ENCODE results near the gene SLC25A27. TPM values are rescaled to one million over a fixed set of nuclear protein-coding genes. Genes with fewer than 3 reads are reported as not detected.

The SLC25A27 gene
- total and polyA plus RNA-seq, 2 experiments from 2014 or later = 8.5 to 16.2 TPM

DNA sequence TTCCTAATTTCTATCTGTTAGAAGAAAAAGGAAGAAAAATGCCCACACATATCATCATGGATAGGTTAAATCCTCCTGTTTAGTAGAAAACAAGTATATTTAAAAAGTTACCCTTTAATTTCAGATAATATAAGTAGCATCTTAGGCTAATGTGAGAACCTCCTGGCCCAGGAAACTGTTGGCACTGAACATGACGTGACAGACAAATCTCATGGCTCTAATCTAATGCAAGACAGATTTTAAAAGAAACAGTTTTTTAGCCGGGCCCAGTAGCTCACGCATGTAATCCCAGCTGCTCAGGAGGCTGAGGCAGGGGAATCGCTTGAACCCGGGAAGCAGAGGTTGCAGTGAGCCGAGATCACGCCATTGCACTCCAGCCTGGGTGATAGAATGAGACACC is 23.1 kb upstream of the SLC25A27 start:
- Histone ChIP-seq H3K27me3 (ENCODE audit: insufficient read depth) (no peaks in the 10 kb centered on the region), H3K4me3 (no peak overlapping the region), H3F3A (replicated peaks; ENCODE audit: low read depth) (no peaks in the 10 kb centered on the region), H2AFZ (no peak overlapping the region), H3K9me2 (ENCODE audit: insufficient read depth) (no peaks in the 10 kb centered on the region), H3K27ac (ENCODE audit: low read depth) (no peak overlapping the region), H4K20me1 (replicated peaks; ENCODE audit: insufficient read depth) (no peaks in the 10 kb centered on the region), H3K4me1 (ENCODE audit: insufficient read depth) (no peaks in the 10 kb centered on the region), H3K36me3 (ENCODE audit: insufficient read depth) (no peaks in the 10 kb centered on the region), H3K4me2 (no peak overlapping the region), H3K79me2 (replicated peaks; ENCODE audit: insufficient read depth) (no peaks in the 10 kb centered on the region)
- Mint-ChIP-seq H3K36me3 (ENCODE audit: low read depth) (no peaks in the 10 kb centered on the region), H3K27me3 (ENCODE audit: insufficient read depth, low read depth, poor library complexity) (no peaks in the 10 kb centered on the region), H3K4me1 (peaks cover 3% of the 10 kb centered on the region), H3K9me3 (no peaks in the 10 kb centered on the region; the same call in 2 of the 3 replicates), H3K27ac (no peak overlapping the region), H3K4me3 (no peak overlapping the region)
- DNase-seq (ENCODE audit: low spot score) (no peak), ATAC-seq (no peak)
- TF ChIP-seq NANOG (IDR thresholded peaks at IDR 0.05; ENCODE audit: borderline replicate concordance) (no peak), EZH2phosphoT487 (IDR thresholded peaks at IDR 0.05; ENCODE audit: unreplicated experiment) (no peak), ZNF331 (CRISPR knock-in tag; IDR thresholded peaks at IDR 0.05; ENCODE audit: low read depth) (no peak), EZH2 (IDR thresholded peaks at IDR 0.05; ENCODE audit: low read depth, unreplicated experiment) (no peak), POLR2AphosphoS5 (IDR thresholded peaks at IDR 0.05; ENCODE audit: low read depth) (no peak), ZNF114 (CRISPR knock-in tag; IDR thresholded peaks at IDR 0.05) (no peak), STAT1 (IDR thresholded peaks at IDR 0.05; ENCODE audit: unreplicated experiment) (no peak), JUNB (IDR thresholded peaks at IDR 0.05; ENCODE audit: unreplicated experiment) (no peak), CREB1 (CRISPR knock-in tag; IDR thresholded peaks at IDR 0.05; ENCODE audit: low read depth) (no peak)
- TF ChIP-seq, protein P1, sequence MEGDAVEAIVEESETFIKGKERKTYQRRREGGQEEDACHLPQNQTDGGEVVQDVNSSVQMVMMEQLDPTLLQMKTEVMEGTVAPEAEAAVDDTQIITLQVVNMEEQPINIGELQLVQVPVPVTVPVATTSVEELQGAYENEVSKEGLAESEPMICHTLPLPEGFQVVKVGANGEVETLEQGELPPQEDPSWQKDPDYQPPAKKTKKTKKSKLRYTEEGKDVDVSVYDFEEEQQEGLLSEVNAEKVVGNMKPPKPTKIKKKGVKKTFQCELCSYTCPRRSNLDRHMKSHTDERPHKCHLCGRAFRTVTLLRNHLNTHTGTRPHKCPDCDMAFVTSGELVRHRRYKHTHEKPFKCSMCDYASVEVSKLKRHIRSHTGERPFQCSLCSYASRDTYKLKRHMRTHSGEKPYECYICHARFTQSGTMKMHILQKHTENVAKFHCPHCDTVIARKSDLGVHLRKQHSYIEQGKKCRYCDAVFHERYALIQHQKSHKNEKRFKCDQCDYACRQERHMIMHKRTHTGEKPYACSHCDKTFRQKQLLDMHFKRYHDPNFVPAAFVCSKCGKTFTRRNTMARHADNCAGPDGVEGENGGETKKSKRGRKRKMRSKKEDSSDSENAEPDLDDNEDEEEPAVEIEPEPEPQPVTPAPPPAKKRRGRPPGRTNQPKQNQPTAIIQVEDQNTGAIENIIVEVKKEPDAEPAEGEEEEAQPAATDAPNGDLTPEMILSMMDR (conservative IDR thresholded peaks at IDR 0.05; ENCODE audit: low read depth in 2 of 2) = no peak
- TF ChIP-seq, protein P2, sequence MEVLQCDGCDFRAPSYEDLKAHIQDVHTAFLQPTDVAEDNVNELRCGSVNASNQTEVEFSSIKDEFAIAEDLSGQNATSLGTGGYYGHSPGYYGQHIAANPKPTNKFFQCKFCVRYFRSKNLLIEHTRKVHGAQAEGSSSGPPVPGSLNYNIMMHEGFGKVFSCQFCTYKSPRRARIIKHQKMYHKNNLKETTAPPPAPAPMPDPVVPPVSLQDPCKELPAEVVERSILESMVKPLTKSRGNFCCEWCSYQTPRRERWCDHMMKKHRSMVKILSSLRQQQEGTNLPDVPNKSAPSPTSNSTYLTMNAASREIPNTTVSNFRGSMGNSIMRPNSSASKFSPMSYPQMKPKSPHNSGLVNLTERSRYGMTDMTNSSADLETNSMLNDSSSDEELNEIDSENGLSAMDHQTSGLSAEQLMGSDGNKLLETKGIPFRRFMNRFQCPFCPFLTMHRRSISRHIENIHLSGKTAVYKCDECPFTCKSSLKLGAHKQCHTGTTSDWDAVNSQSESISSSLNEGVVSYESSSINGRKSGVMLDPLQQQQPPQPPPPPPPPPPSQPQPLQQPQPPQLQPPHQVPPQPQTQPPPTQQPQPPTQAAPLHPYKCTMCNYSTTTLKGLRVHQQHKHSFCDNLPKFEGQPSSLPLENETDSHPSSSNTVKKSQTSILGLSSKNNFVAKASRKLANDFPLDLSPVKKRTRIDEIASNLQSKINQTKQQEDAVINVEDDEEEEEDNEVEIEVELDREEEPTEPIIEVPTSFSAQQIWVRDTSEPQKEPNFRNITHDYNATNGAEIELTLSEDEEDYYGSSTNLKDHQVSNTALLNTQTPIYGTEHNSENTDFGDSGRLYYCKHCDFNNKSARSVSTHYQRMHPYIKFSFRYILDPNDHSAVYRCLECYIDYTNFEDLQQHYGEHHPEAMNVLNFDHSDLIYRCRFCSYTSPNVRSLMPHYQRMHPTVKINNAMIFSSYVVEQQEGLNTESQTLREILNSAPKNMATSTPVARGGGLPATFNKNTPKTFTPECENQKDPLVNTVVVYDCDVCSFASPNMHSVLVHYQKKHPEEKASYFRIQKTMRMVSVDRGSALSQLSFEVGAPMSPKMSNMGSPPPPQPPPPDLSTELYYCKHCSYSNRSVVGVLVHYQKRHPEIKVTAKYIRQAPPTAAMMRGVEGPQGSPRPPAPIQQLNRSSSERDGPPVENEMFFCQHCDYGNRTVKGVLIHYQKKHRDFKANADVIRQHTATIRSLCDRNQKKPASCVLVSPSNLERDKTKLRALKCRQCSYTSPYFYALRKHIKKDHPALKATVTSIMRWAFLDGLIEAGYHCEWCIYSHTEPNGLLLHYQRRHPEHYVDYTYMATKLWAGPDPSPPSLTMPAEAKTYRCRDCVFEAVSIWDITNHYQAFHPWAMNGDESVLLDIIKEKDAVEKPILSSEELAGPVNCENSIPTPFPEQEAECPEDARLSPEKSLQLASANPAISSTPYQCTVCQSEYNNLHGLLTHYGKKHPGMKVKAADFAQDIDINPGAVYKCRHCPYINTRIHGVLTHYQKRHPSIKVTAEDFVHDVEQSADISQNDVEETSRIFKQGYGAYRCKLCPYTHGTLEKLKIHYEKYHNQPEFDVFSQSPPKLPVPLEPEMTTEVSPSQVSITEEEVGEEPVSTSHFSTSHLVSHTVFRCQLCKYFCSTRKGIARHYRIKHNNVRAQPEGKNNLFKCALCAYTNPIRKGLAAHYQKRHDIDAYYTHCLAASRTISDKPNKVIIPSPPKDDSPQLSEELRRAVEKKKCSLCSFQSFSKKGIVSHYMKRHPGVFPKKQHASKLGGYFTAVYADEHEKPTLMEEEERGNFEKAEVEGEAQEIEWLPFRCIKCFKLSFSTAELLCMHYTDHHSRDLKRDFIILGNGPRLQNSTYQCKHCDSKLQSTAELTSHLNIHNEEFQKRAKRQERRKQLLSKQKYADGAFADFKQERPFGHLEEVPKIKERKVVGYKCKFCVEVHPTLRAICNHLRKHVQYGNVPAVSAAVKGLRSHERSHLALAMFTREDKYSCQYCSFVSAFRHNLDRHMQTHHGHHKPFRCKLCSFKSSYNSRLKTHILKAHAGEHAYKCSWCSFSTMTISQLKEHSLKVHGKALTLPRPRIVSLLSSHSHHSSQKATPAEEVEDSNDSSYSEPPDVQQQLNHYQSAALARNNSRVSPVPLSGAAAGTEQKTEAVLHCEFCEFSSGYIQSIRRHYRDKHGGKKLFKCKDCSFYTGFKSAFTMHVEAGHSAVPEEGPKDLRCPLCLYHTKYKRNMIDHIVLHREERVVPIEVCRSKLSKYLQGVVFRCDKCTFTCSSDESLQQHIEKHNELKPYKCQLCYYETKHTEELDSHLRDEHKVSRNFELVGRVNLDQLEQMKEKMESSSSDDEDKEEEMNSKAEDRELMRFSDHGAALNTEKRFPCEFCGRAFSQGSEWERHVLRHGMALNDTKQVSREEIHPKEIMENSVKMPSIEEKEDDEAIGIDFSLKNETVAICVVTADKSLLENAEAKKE (CRISPR knock-in tag; IDR thresholded peaks at IDR 0.05) = no peak
- TF ChIP-seq, protein P3, sequence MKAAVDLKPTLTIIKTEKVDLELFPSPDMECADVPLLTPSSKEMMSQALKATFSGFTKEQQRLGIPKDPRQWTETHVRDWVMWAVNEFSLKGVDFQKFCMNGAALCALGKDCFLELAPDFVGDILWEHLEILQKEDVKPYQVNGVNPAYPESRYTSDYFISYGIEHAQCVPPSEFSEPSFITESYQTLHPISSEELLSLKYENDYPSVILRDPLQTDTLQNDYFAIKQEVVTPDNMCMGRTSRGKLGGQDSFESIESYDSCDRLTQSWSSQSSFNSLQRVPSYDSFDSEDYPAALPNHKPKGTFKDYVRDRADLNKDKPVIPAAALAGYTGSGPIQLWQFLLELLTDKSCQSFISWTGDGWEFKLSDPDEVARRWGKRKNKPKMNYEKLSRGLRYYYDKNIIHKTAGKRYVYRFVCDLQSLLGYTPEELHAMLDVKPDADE (IDR thresholded peaks at IDR 0.05) = no peak
- TF ChIP-seq, protein P4, sequence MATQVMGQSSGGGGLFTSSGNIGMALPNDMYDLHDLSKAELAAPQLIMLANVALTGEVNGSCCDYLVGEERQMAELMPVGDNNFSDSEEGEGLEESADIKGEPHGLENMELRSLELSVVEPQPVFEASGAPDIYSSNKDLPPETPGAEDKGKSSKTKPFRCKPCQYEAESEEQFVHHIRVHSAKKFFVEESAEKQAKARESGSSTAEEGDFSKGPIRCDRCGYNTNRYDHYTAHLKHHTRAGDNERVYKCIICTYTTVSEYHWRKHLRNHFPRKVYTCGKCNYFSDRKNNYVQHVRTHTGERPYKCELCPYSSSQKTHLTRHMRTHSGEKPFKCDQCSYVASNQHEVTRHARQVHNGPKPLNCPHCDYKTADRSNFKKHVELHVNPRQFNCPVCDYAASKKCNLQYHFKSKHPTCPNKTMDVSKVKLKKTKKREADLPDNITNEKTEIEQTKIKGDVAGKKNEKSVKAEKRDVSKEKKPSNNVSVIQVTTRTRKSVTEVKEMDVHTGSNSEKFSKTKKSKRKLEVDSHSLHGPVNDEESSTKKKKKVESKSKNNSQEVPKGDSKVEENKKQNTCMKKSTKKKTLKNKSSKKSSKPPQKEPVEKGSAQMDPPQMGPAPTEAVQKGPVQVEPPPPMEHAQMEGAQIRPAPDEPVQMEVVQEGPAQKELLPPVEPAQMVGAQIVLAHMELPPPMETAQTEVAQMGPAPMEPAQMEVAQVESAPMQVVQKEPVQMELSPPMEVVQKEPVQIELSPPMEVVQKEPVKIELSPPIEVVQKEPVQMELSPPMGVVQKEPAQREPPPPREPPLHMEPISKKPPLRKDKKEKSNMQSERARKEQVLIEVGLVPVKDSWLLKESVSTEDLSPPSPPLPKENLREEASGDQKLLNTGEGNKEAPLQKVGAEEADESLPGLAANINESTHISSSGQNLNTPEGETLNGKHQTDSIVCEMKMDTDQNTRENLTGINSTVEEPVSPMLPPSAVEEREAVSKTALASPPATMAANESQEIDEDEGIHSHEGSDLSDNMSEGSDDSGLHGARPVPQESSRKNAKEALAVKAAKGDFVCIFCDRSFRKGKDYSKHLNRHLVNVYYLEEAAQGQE (IDR thresholded peaks at IDR 0.05; ENCODE audit: unreplicated experiment) = no peak

Measured in GM23338 (cell line).